ENCODE measurements around the gene ZBTB7C. TPM values are rescaled to one million over a fixed set of nuclear protein-coding genes. Genes with fewer than 3 reads are reported as not detected.

ZBTB7C gene
- total RNA-seq, 1 donor, result not detected

DNA sequence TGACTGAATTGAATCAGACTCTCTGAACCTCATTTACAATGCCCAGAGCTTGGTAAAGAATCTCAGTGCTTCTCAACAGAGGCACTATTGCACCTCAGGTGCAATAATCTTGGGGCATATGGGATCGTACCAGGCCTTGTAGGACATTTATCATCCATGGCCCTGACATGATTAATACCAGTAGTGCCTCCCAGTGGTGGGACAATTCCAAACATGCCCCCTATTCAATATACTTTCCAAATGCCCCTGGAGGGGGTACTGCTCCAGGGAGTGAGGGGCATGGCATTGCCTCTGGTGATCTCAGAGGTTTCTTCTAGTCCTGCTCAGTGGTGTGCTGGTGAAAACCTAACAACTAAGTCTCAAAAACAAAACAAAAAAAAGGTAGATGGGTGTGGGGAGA is 303.9 kb downstream of the ZBTB7C start:
- no peak for DNase-seq (ENCODE audit: low read depth in 2 of 3, low spot score in 2 of 3)

DNA sequence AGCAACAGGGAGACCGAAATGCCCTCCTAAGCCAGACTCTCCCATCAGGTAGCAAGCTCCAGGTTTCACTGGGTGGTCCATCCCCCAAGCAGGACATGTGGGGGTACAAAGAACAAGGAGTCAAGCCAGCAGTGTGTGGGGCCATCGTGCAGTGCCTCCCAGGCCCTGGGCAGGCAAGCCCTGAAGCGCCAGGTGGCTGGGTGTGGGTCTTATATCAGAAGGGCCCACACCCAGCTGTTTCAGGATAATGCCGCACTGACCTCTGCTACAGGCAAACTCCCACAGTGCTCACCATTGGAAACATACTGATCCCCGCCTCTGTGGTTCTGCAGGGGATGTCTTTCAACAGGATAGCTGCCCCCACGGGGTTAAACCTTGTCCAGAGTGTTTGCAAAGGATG is 304.5 kb downstream of the ZBTB7C start:
- no peak for DNase-seq (ENCODE audit: low read depth in 2 of 3, low spot score in 2 of 3)

DNA sequence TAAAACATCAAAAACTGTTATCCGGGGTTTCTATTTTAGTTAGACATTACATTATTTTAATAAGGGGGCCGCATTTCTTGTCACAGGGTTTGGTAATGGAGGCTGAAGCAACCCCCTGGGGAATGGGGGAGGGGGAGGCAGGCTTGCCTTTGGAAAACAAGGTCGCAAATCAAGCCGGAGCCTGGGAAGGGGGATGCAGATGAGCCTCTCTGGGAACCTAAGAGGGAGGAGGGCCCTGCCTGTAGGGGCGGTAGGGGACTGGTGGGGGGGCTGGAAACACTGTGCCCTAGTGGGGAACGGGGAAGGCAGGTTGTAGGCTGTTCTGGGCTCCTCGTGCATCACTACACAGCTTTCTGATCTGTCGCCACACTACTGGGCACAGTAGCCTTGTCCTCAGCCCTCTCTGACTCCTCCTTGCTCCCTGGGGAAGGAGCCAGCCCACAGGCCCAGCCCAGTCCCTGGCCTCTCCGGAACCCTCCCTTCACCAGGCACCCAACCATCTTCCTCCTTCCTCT is 308.5 kb downstream of the ZBTB7C start:
- no peak for DNase-seq (ENCODE audit: low read depth in 2 of 3, low spot score in 2 of 3)

DNA sequence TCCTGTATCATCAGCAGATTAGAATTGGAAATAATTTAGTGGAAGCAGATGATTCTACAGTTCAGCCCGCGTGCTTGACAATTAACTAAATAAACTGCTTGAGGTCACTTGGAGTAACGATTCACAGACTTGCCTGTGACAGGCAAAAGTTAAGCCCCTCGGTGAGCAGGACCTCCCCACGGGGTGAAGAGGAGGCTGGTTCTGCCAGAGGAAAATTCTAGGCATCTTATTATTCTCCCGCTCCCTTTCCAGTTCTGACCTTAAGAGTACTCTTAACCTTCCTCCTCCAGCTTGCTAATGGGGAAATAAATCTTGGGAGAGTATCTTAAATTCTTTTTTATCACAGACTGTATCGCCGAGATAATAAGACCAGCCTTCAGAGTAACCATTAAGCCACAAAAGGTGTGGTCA is 309.0 kb downstream of the ZBTB7C start:
- no peak for DNase-seq (ENCODE audit: low read depth in 2 of 3, low spot score in 2 of 3)

DNA sequence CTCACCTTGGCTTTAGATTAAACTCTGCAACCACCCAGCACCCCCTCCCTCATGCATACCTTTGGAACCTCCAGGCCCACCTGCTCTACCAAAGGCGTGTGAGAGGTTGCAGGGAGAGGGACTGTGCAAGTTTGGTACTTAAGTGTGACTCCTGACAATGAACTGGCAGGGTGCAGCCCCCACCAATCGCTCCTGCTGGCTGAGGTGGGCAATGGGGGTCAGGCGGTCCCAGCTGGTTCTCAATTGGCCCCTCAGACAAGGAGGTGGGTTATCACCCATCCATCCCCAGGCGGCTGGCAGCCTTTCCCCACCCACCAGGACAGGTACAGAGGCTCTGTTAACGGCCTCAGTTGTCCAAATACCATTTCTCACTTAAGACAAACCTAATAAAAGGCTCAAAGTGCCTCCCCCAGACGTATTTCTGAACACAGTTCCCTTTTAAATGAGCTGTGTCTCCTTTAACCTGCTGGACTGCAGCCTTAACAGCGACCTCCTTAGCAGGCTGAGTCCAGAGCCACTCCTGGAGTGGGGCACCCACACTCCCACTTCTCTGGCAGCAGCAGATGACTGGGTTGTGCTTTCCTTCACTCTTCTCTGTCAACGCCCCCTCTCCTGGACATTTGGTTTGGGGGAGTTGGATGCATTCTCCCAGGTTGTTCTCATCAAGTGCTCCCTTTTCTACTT is 309.6 kb downstream of the ZBTB7C start:
- no peak for DNase-seq (ENCODE audit: low read depth in 2 of 3, low spot score in 2 of 3)

DNA sequence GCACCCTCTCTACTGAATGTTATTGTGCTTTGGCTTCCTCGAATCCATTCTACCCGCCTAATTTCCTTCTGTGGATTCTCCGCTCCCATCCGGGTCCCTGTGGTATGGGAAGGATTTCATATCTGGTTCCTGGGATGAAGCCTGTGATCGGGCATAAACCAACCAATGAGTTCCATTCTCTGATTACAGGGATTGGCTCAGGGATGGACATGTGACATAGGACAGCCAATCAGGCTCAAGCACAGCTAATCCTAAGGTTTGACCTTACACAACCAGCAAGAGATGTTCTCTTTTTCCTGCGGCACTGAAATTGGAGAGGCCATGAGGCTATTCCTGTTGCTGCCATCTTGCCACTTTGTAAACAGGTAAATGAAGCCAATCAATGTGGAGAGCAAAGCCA is 310.6 kb downstream of the ZBTB7C start:
- no peak for DNase-seq (ENCODE audit: low read depth in 2 of 3, low spot score in 2 of 3)

DNA sequence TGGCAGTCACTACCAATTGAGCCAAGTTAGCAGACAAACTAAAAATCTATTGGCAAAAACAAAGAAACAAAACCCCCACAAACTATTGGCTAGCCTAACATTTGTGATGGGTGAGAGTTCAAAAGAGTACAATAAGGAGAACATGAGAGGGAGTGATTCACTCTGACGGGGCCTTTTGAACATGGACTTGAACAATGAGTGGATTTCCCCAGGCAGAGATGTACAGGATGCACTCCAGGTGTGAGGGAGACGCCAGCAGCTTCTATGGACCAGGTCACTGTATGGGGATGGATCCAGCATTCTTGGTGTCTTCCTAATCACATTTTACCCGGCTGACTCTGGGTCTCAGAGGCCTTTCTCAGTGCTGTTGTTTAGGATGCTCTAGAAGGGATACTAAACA is 311.2 kb downstream of the ZBTB7C start:
- DNase-seq (ENCODE audit: low read depth in 2 of 3, low spot score in 2 of 3), result no peak

- DNase-seq (ENCODE audit: low read depth in 2 of 3, low spot score in 2 of 3), result no peak
Measured at GRCh38 chr18:48095726-48096125, 313.5 kb downstream of the ZBTB7C start.

DNA sequence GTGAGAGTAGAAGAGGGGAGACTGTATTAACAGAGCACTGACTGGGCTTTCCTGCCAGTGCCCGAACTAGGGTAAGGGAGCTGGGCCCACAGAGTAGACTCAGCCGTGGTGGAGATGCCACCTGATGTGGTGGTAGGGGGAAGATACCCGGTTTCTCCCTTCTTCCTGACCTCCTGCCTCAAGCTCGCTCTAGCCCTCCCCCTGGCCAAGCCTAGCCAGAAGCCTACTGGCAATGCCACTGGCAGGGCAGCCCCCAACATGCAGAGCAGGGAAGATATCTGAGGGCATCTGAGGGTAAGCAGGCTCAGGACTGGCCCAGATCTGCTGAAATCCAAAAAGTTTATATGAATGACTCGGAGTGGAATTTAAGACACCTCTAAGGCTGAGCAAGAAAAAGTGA is 316.1 kb downstream of the ZBTB7C start:
- DNase-seq (ENCODE audit: low read depth in 2 of 3, low spot score in 2 of 3), result no peak

DNA sequence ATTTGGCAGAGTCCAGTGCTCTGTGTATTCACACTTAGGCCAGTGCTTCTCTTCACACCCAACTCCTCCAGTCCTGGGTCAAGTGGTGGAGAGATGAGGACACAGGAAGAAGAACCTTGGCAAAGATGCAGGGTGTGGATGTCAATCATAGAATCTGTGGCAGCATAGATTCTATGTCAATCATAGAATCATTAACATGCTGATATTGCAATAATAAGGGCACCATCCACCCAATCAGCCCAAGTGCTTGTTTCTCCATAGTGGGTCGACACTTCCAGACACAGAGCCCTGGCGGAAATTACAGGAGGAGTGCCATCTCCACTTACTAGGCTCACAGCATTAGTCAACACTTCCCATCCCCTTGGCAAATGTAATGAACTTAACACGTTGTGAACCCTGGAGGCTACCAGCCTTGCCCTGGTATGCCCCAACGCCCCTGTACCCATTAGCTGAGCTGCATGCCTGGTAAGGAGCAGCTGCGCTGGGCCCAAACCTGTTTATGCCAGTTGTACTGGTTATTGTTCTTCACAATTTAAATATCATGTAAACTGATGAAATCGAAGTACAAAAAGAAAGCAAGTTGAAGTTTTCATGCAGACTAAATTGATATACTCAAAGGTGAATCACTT is 317.2 kb downstream of the ZBTB7C start:
- DNase-seq (ENCODE audit: low read depth in 2 of 3, low spot score in 2 of 3), result no peak

GRCh38 chr18:48090702-48091101 is 318.5 kb downstream of the ZBTB7C start:
- DNase-seq (ENCODE audit: low read depth in 2 of 3, low spot score in 2 of 3), result no peak

- DNase-seq (ENCODE audit: low read depth in 2 of 3, low spot score in 2 of 3), result no peak
Measured at GRCh38 chr18:48090021-48090420, 319.2 kb downstream of the ZBTB7C start.

DNA sequence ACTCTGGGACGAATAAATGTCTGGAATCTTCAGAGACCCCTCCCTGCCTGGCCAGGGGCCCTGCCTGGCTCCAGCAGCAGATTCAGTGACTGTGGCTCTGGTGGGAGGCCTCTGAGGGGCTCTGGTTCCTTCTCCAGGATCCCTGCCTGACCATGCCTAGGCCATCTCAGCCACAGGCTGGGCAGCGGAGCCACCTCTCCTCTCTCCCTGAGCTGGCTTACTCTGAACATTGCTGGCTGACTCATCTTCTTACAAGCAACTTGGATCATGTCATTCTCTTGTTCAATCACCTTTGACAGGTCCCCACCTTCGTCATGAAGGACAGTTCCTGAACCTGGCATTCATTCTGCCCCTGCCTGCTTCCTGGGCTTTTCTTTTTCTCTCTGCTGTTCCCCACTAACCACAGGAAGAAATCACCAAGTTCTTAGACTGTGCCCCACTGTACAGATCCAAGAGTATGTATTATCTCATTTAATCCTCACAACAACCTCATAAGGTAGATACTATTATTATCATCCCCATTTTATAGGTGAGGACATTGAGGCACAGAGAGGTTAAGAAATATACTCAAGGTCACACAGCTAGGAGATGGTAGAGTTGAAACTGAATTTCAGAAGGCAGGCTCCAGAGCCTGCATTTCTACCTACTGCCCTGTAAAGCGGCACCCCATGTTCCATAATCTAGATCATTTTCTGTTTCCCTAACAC is 323.2 kb downstream of the ZBTB7C start:
- no peak for DNase-seq (ENCODE audit: low read depth in 2 of 3, low spot score in 2 of 3)

DNA sequence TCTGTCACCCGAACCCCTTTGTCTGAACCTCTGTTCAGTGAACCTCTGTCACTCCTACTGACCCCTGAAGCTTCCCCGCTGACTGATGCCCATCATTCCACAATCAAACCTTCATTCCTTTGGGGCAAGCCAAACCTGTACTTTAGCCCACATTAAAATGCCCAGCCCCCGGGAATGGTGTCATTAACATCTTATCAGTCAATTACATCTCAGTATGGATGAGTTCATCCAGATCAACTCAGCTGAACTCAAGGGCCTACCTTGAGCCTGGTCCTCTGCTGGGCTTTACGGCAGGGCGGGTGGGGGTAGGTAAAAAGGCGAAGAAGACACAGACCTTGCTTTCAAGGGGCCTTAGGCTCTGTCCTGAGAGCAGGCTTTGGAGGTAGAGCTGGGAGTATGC is 324.3 kb downstream of the ZBTB7C start:
- DNase-seq (ENCODE audit: low read depth in 2 of 3, low spot score in 2 of 3), result no peak

DNA sequence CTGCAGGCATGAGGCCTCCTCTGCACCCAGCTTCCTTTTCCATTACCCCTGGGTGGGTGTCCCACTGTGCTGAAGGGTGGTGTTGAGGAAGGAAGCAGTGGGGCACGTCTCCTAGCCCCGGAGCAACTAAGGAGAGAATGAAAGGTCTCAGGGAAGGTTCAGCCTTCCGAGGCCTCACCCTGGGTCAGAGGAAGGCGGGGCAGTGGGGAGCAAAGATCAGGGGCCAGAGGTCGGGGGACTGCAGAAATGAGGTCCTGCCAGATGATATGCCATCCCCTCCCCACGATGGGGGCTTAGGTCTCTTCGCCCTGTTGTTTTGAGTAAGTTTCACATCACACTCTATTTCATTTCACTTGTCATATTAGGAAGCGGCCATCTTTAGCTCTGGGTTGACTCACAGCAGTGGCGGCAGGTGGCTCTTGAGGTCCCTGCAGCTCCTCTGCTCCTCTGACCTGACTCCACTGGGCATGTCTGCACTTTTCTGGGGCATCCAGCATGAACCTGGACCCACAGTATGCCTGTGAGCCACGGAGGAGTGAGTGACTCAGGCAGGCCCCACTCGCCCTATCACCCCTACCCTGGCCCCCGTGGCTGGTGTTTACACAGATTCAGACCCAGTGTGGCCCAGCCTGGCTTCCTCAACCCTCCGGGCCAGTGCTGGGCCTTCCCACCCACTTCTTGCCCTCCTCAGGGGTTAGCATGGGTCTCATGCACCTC is 325.0 kb downstream of the ZBTB7C start:
- no peak for DNase-seq (ENCODE audit: low read depth in 2 of 3, low spot score in 2 of 3)

DNA sequence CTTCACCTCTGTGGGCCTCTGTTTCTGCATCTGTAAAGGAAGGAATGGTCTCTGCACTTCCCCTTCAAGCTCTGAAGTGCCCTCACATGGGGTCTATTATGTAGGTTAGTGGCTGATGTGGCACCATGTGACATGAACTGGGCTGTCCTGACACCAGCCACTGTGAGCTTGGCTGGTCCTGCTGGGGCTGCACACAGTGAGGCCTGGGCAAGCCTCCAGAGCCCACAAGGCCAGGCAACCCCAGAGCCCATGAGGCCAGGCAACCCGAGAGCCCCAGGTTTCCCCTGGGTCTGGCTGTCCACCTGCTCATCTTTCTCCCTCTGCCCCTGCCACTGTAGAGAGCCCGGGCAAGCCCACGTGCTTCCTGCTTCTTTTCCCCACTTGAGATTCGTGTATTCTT is 328.6 kb downstream of the ZBTB7C start:
- DNase-seq (ENCODE audit: low read depth in 2 of 3, low spot score in 2 of 3), result no peak

DNA sequence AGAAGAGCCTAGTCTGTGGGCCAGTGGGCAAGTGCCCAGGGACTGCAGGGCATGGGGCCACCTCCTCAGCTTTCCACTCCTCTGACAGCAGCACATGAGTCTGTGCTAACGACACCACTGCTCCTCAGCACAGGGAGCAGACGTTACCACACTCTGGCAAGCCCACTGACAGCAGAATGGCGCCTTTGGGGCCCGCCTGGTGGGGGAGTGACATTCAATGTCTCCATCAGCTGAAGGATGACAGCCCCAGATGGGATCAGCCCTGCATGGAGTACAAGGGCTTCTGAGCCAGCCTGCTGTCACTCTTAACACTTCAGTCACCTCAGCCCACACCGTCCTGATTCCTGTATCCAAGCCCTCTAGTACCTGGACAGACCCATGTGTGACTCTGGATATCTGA is 329.3 kb downstream of the ZBTB7C start:
- DNase-seq (ENCODE audit: low read depth in 2 of 3, low spot score in 2 of 3), result no peak

- no peak for DNase-seq (ENCODE audit: low read depth in 2 of 3, low spot score in 2 of 3)
Measured at GRCh38 chr18:48078448-48078847, 330.7 kb downstream of the ZBTB7C start.

GRCh38 chr18:48077291-48077690 is 331.9 kb downstream of the ZBTB7C start:
- no peak for DNase-seq (ENCODE audit: low read depth in 2 of 3, low spot score in 2 of 3)

GRCh38 chr18:48076461-48076860 is 332.7 kb downstream of the ZBTB7C start:
- DNase-seq (ENCODE audit: low read depth in 2 of 3, low spot score in 2 of 3), result no peak

GRCh38 chr18:48075707-48076093 is 333.5 kb downstream of the ZBTB7C start:
- no peak for DNase-seq (ENCODE audit: low read depth in 2 of 3, low spot score in 2 of 3)
